Stimulated activated CD8-positive, alpha-beta memory T cell treated with anti-CD3 and anti-CD28 coated beads, Interleukin-7, amount 100 ng/mL, for 1 hour (primary cell): Measurements from ENCODE around the gene GPC5.
"Not testable (repeated sequence)": the region's sequence is repeated elsewhere in the genome, so short reads cannot be mapped to it uniquely, and the experiment has no call there.

ENCODE experiments used
- DNase-seq, 2 donors: peaks; one replicate each; pipeline ENCODE4 v3.0.0-alpha.2; 2020; ENCODE audit warnings: low read depth in 2 of 2

Gene GPC5

DNA sequence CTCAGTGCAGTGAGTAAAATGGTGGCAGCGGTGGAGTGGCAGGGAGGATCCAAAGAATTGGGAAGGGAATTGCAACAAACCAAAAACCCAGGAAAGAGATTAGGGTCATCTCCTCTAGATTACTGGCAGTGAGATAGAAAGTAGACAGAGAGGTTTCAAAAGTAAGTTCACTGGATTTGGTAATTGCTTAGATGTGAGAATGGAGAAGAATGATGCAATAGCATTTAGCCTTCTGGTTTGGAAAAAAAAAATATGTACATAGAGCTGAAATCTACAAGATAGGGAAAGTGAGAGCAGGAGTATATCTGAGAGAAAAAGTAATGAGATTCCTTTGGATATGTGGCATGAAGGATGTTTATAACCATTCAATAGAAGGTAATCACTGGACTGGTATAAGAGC lies 1345.6 kb downstream of the GPC5 start:
- no peak for DNase-seq

DNA sequence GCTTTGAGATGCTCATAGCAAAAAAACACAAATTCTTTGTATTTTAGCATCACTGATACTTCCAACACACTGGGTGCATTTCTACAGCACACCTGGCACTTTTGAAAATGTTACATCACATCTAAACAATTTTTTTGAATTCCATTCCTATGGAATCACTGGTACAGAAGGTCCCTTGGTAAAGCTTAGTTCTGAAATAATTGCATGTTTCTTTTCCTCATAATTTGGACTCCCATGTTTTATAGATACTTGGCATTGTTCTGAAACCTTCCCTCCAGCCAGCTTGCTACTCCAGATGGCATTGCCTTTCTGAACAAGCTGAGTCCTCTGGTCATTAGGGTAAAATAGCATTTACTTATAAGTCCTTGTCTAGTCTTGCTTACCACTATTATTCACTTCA lies 1346.8 kb downstream of the GPC5 start:
- no peak for DNase-seq

DNA sequence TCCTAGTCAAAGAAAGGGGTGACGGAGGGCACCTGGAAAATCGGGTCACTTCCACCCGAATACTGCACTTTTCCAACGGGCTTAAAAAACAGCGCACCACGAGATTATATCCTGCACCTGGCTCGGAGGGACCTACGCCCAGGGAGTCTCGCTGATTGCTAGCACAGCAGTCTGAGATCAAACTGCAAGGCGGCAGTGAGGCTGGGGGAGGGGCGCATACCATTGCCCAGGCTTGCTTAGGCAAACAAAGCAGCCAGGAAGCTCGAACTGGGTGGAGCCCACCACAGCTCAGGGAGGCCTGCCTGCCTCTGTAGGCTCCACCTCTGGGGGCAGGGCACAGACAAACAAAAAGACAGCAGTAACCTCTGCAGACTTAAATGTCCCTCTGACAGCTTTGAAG lies 1354.3 kb downstream of the GPC5 start:
- not testable (repeated sequence) for DNase-seq

DNA sequence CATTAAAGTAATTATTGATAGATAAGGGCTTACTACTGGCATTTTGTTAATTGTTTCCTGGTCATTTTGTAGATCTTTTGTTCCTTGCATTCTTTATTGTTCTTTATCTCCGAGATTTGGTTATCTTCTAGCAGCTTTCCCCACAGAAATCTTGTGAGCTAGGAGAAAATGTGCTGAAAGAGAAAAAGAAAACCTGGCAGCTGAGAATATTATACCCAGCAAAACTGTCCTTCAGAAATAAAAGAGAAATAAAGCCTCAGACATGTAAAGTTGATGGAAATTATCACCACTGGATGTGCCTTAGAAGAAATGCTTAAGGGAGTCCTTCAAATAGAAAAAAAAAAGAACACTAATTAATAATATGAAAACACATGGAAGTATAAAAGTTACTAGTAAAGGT lies 1363.3 kb downstream of the GPC5 start:
- DNase-seq, result no peak

DNA sequence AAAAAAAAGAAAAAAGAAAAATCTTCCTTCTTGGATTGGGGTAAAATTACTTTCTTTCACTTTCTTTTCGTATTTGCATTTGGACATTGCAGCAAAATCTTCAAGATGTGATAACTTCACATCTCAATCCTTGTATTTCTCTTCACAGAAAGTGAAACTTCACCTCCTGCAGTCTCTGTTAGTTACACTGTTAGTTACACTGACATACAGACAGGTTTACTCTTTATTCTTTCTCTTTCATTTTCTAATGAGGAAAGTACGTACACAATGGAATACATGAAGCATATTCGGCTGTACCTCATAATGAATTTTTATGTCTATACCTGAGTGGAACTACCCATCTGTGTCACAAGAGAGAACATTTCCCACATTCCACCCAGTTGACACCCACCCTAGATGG lies 1369.0 kb downstream of the GPC5 start:
- no peak for DNase-seq

DNA sequence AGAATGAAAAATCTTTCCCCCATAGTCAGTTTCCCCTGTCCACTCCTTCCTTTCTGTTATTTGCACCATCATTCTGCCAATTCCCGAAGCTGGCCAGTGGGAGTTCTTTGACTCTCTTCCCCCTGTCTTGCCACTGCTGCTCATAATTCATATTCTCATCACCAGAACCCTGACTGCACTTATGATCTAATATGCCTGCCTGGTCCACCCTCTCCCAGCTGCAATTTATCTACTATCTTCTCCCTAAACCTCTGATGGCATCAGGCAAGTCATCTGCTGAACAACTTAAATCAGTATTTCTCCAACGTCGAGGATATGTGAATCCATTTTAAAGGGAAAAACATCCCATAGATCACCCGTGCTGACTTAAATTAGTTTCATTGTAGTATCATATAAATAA lies 1370.2 kb downstream of the GPC5 start:
- DNase-seq, result no peak

DNA sequence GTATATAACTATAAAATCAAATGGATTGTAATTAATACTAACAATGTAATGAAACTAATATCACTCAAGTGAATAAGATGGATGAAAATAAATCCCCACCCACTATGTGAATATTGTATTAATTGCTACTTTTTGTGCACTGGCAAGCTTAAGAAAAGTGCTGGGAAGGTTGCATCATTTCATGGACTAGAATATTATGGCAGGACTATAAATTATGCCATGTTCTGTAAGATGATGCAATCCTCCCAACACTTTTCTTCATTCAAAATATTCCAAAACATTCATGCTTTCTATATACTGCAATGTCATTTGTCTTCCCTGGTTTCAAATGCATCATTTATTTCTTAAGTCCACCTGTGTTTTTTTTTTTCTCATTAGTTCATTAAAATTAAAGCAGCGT lies 1370.6 kb downstream of the GPC5 start:
- DNase-seq, result no peak

DNA sequence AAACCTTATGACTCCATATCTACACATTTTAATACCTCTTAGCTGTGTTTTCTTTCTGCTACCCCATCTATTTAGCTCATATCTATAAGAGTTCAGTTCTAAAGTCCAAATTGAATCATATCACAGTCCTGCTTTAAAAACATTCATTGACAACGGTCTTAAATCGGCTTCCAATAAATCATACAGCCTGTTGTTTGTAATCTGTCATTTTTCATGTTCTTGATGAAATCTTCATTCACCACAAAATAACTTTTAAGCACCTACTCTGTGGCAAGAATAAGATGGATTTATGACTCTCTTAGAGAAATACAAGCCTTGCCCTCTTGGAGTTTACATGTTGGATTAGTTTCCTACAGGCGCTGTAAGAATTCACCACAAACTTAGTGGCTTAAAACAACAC lies 1377.2 kb downstream of the GPC5 start:
- no peak for DNase-seq

DNA sequence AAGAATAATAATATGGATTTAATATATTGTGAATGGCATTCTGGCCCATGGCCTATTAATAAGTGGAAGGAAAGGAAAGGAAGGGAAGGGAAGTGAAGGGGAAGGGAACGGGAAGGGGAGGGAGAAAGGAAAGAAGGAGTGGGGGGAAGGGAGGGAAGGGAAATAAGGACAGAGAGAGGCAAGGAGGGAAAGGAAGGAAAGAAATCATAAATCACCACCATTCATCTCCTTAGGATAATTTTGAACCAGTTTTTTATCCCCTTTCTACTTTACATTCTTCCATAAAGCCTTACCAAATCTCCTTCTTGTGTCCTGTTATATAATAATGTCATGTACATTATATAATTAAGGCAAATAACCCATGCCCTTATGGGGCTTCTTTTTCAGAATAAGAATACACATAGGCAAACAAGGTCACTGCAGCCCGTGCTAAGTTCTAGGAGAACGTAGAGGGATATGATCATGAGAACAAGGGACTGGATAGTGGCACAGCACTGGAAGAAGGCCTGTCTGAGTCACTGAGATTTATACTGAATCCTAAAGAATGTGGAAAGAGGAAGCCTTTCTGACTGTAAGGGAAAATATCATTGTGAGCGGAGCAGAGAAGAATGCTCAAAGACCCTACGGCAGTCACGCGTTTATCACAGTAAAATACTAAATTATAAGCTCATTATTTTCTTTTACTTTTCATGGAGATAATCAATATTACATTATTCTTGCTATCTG lies 1383.7 kb downstream of the GPC5 start:
- no peak for DNase-seq

DNA sequence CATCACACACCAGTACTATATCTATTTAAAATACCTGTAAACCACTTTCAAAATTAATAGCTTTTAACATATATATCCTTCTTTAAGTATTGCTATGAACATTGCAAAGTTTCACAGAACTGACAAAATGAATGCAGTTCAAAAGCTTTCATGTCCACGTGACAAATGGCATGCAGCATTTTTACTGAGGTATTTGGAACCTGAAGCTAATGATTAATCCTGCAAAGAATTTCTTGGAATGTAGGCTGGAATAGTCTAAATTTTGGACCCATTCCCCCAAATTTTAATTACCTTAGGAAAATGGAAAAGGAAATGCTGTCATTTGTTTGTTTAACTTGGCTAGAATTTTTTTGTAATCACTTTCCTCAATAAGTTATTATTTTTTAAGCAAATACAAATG lies 1404.4 kb downstream of the GPC5 start:
- DNase-seq, result no peak

DNA sequence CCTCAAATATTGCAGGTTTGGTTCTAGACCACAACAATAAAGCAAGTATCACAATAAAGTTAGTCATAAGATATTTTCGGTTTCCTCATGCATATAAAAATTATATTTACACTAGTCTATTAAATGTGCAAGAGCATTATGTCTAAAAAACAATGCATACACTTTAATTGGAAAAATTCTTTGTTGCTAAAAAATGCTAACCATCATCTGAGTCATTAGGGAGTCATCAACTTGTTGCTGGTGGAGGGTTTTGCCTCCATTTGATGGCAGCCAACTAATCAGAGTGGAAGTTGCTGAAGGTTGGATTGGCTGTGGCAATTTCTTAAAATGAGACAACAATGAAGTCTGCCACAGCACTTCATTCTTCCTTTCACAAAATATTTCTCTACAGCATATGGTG lies 1405.9 kb downstream of the GPC5 start:
- DNase-seq, result no peak

DNA sequence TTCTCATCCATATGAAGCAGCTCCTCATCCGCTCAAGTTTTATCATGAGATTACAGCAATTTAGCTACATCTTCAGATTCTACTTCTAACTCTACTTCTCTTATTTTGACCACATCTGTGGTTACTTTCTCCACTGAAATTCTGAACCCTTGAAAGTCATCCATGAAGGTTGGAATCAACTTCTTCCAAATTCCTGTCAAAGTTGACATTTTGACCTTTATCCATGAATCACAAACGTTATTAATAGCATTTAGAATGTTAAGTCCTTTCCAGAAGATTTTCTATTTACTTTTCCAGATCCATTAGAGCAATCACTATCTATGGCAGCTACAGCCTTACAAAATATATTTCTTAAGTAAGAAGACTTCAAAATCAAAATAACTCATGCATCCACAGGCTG lies 1406.5 kb downstream of the GPC5 start:
- DNase-seq, result no peak

DNA sequence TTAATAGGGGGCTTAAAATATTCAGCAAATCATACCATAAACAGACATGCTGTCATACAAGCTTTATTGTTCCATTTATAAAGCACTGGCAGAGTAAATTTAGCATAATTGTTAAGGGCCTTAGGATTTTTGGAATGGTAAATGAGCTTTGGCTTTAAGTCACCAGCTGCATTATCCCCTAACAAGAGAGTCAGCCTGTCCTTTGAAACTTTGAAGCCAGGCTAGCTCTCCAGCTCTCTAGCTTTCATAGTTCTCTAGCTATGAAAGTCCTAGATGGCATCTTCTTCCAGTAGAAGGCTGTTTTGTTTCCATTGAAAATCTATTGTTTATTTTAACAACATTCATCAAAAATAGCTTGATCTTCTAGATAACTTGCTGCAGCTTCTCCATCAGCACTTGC lies 1407.3 kb downstream of the GPC5 start:
- DNase-seq, result no peak

DNA sequence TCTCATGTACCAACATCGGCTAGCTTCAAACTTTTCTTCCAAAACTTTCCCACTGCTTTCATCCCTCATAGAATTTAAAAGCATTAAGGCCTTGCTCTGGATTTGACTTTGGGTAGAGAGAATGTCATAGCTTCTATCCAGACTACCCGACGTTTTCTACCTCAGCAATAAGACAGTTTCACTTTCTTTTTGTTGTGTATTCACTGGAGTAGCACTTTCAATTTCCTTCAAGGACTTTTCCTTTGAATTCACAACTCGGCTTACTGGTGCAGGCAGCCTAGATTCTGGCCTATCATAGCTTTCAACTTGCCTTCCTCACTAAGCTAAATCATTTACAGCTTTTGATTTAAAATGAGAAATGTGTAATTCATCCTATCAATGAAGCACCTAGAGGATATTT lies 1407.8 kb downstream of the GPC5 start:
- DNase-seq, result no peak

DNA sequence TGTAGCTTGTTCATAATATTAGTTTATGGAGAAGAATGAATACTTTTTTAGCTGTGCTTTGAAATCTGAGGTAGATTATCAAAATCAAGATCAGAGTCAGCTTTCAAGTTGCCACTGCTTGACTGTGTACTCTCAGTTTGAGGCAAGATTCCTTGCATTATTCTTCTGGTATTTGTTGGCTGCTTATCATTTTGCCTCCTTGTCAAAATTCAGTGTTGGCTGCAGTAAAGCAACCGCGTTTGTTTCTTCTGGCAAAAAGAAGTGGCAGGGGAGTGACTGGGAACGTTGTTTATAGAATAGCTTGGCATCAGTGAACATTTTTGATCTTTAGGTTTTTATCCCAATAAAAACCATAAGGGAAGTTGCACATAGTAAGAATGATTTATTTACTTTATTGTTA lies 1408.9 kb downstream of the GPC5 start:
- no peak for DNase-seq

DNA sequence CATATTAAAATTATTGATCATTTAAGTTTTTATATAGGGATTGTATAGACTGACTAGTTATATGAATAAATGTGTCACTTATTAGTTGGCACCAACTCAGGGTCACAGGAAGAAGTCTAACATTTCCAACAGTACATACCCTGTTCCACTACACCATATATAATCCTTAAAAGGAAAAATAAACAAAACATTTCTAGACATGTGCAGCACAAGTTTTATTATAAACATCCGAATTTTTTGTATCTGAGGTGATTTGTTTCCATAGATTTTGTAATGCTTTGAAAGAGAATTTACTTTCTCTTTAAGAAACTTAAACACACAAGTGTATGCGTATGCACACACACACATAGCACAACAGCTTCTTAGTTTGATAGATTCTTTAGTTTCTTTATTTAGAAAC lies 1409.5 kb downstream of the GPC5 start:
- DNase-seq, result no peak

DNA sequence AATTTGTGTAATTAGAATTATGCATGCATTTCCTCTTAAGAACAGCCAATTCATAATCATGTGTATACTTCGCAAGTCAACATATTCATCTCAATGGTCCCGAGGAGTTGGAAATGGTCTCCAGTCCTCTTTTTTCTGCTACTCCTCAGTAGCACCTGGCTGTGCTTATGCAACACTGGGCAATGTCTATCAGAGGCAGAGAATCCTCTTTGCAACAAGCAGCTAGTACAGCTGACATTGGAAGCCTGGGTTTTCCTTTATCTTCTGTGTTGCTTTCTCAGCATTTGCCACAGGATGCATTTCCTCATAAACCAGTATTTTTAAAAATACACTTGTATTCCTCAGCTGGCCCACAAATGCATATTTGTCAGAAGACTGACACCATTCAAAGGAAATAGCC lies 1422.9 kb downstream of the GPC5 start:
- DNase-seq, result no peak

DNA sequence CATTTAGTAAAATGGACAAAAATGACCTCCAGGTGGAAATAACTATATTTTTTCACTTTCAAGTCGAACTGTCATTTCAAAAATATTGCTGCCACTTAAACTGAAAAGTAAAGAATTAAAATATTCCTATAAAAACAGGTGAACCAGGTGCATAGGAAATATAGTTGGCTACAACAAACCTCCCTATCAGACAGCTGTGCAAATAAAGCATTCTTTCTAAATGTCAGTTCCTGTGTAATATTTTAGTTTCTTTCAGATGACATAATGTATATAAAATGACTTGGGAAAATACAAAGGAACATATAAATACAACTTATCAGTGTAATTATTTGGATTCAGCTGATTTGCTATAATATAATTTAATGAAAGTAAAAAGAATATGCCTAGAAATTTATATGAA lies 1424.6 kb downstream of the GPC5 start:
- no peak for DNase-seq

DNA sequence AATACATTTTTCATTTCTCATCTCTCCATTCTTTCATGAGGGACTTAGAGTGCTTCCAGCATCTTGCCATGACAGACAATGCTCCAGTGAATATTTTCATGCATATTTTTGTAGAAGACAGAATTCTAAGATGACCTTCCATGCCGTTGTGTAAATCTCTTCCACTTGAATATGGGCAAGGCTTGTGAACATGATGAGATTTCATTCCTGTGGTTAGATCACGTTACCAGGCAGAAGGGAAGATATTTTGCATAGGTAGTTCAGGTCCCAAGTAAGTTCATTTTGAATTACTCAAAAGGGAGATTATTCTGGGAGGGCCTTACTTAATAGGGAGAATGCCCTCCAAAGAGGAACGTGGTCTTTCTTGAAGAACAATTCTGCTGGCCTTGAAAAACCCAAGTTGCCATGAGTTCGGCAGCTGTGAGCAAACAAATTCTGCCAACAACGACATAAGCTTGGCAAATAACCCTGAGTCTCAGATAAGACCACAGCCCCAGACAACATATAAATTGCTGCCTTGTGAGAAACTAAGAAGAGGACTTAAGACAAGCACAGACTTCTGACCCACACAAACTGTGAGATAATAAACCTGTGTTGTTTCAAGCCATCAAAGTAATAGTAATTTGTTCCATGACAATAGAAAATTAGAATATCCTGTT lies 1427.6 kb downstream of the GPC5 start:
- DNase-seq, result no peak

DNA sequence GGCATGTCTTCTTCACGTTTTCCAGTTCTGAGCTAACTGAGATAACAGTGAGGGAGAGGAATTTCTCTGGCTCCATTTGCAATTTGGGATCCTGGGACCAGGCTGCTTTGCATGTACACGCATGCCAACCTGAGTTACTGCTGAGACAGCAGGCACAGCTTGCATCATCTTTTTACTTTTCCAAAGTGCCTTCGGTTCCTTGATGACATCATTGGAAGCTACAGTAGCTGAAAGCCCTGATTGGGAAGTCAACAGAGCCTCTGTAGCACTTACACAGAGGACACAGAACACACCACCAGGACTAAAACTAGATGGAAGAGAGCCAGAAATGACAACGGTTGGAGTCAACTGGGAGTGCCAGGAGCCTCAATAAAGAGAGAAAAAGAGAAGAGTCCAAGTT lies 1429.1 kb downstream of the GPC5 start:
- no peak for DNase-seq

DNA sequence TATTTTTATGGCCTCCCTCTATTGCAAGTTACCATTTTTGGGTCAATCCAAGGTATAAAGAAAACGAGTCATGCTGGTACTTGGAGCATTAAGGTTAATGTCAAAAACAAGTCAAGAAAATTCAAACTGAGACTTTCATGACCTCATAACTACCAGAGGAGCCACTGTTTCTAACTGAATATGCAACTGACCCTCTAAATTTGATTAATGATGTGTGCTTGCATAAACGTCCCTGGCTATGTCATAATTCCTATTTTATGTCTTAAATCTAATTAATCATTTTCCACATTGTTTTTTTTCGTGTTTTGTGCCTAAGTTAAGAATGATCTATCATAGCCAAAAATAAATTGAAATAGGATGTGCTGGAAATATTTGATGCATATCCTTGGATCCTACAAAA lies 1431.5 kb downstream of the GPC5 start:
- DNase-seq, result no peak

DNA sequence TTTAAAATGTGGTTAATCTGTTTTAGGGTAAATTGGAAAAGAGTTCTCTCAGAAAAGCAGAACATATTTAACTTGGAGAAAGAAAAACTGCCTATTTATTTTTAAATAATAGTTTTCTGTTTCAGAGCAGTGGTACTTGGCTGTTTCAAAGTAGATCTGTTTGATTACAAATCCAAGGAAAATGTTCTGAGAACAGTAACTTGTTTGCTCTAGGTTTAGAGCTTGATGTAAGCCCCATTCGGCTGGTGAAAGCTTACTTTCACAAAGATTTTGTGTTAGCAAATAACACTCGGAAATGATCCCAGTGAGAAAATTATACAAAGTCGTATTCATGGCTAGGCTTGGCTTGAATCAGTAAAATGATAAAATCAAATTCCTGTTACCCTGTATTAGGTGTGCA lies 1432.4 kb downstream of the GPC5 start:
- no peak for DNase-seq

DNA sequence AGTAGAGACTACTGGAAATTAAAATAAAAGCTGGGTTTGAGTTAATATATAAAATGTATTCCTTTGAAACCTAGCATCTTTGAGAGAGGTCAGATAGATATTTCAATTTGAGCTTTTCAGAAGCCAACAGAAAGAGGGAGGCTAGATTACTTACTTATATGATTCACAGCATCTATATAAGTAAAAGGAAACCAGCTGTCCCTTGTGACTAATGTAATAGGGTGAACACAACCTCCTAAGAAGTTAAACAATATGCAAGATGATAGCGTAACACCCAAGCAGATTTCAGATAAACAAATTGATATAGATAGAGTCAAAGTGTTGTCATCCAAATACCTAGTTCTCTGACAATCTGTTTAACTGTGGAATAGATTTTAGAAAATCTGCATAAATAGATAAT lies 1434.7 kb downstream of the GPC5 start:
- no peak for DNase-seq

DNA sequence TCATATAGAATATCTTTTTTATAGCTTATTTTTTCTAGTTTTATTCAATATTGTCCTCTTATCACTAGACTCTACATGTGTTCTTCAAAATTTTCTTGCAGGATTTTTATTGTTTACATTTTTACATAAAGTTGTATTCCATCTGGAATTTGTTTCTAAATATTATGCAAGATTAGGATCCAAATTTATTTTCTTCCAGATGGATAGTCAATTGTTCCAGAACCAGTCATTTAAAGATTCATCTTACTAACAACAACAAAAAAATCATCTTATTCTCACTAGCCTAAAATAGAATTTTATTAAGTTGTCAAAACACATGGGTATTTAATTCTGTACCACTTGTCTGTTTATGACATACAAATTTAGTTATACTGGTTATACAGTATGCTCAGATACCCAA lies 1437.8 kb downstream of the GPC5 start:
- DNase-seq, result no peak
